ENCODE results near the gene SRPK3.
A peak's percentile ranks its signal among the peaks of the same experiment; 100 is the strongest.

The SRPK3 gene

GRCh38 chrX:153775293-153776119, 5.3 kb upstream of the SRPK3 start:
- no peak for TF ChIP-seq JUND (IDR thresholded peaks at IDR 0.05; ENCODE audit: low read depth)
- DNase-seq (ENCODE audit: low read depth in 1 of 2, low spot score in 1 of 2), result no peak
- in situ Hi-C loops (cut with HindIII; ENCODE audit: low pct_unique_long_range_greater_than_20kb, low sequenced_read_pairs), result no loop called here

- DNase-seq (ENCODE audit: low read depth in 1 of 2, low spot score in 1 of 2), result no peak
- no peak for TF ChIP-seq JUND (IDR thresholded peaks at IDR 0.05; ENCODE audit: low read depth)
- in situ Hi-C loops (cut with HindIII; ENCODE audit: low pct_unique_long_range_greater_than_20kb, low sequenced_read_pairs), result no loop called here
Observed at GRCh38 chrX:153776120-153776599, 4.7 kb upstream of the SRPK3 start.

GRCh38 chrX:153776611-153777045, 4.2 kb upstream of the SRPK3 start:
- no peak for DNase-seq (ENCODE audit: low read depth in 1 of 2, low spot score in 1 of 2)
- in situ Hi-C loops (cut with HindIII; ENCODE audit: low pct_unique_long_range_greater_than_20kb, low sequenced_read_pairs), result no loop called here
- TF ChIP-seq JUND (IDR thresholded peaks at IDR 0.05; ENCODE audit: low read depth), result no peak

GRCh38 chrX:153777261-153778090, 3.4 kb upstream of the SRPK3 start:
- no peak for DNase-seq (ENCODE audit: low read depth in 1 of 2, low spot score in 1 of 2)
- in situ Hi-C loops (cut with HindIII; ENCODE audit: low pct_unique_long_range_greater_than_20kb, low sequenced_read_pairs), result no loop called here
- TF ChIP-seq JUND (IDR thresholded peaks at IDR 0.05; ENCODE audit: low read depth), result no peak

- in situ Hi-C loops (cut with HindIII; ENCODE audit: low pct_unique_long_range_greater_than_20kb, low sequenced_read_pairs), result no loop called here
- no peak for TF ChIP-seq JUND (IDR thresholded peaks at IDR 0.05; ENCODE audit: low read depth)
- DNase-seq (ENCODE audit: low read depth in 1 of 2, low spot score in 1 of 2), result no peak
Observed at GRCh38 chrX:153778181-153778580, 2.7 kb upstream of the SRPK3 start.

- DNase-seq (ENCODE audit: low read depth in 1 of 2, low spot score in 1 of 2), result no peak
Observed at GRCh38 chrX:153778684-153779101, 2.1 kb upstream of the SRPK3 start.

GRCh38 chrX:153779891-153780677, 757 bp upstream of the SRPK3 start:
- no peak for DNase-seq (ENCODE audit: low read depth in 1 of 2, low spot score in 1 of 2)
- in situ Hi-C loops (cut with HindIII; ENCODE audit: low pct_unique_long_range_greater_than_20kb, low sequenced_read_pairs), result no loop called here
- TF ChIP-seq JUND (IDR thresholded peaks at IDR 0.05; ENCODE audit: low read depth), result no peak

More at GRCh38 chrX:153778684-153779101, 2.1 kb upstream of the SRPK3 start:
- no peak for TF ChIP-seq JUND (IDR thresholded peaks at IDR 0.05; ENCODE audit: low read depth)
- in situ Hi-C loops (cut with HindIII; ENCODE audit: low pct_unique_long_range_greater_than_20kb, low sequenced_read_pairs), result no loop called here

GRCh38 chrX:153781428-153782047, 697 bp downstream of the SRPK3 start:
- no peak for DNase-seq (ENCODE audit: low read depth in 1 of 2, low spot score in 1 of 2)
- TF ChIP-seq JUND (IDR thresholded peaks at IDR 0.05; ENCODE audit: low read depth), result no peak
- in situ Hi-C loops (cut with HindIII; ENCODE audit: low pct_unique_long_range_greater_than_20kb, low sequenced_read_pairs), result no loop called here

GRCh38 chrX:153782313-153782712, 1.5 kb downstream of the SRPK3 start:
- peak in 1 of 2 experiments; percentile 6 for DNase-seq (ENCODE audit: low read depth in 1 of 2, low spot score in 1 of 2)
- TF ChIP-seq JUND (IDR thresholded peaks at IDR 0.05; ENCODE audit: low read depth), result no peak
- in situ Hi-C loops (cut with HindIII; ENCODE audit: low pct_unique_long_range_greater_than_20kb, low sequenced_read_pairs), result no loop called here

GRCh38 chrX:153782871-153783270, 2.0 kb downstream of the SRPK3 start:
- DNase-seq (ENCODE audit: low read depth in 1 of 2, low spot score in 1 of 2), result no peak
- in situ Hi-C loops (cut with HindIII; ENCODE audit: low pct_unique_long_range_greater_than_20kb, low sequenced_read_pairs), result no loop called here
- TF ChIP-seq JUND (IDR thresholded peaks at IDR 0.05; ENCODE audit: low read depth), result no peak

- no peak for TF ChIP-seq JUND (IDR thresholded peaks at IDR 0.05; ENCODE audit: low read depth)
- in situ Hi-C loops (cut with HindIII; ENCODE audit: low pct_unique_long_range_greater_than_20kb, low sequenced_read_pairs), result no loop called here
- DNase-seq (ENCODE audit: low read depth in 1 of 2, low spot score in 1 of 2), result no peak
Observed at GRCh38 chrX:153783378-153784013, 2.7 kb downstream of the SRPK3 start.

Data from T47D (cell line).